ENCODE data around the gene PRKAG2. TPM values are rescaled to one million over a fixed set of nuclear protein-coding genes. Genes with fewer than 3 reads are reported as not detected.

The PRKAG2 gene
- total RNA-seq, 4 donors from 2014 or later = 25.1 to 57.8 (median 46.7) TPM

- Histone ChIP-seq H3K36me3 (no peaks in the 10 kb centered on the region), H3K9me3 (no peaks in the 10 kb centered on the region), H3K4me3 (no peak overlapping the region), H3K27me3 (no peaks in the 10 kb centered on the region), H3K27ac (no peak overlapping the region), H3K4me1 (peaks cover 0 to 17% (median 5%) of the 10 kb centered on the region in 4 donors)
- no peak for DNase-seq
- WGBS, 2 donors (ENCODE audit: low coverage in 1 of 2) = 78 to 81% methylated on average over 2 to 6 of the region's 6 CpGs
- no peak for TF ChIP-seq POLR2AphosphoS5 (IDR thresholded peaks at IDR 0.05)
- no peak for TF ChIP-seq CTCF (IDR thresholded peaks at IDR 0.05)
- TF ChIP-seq POLR2A (IDR thresholded peaks at IDR 0.05) = no peak
- TF ChIP-seq EP300 (IDR thresholded peaks at IDR 0.05; ENCODE audit: low read depth) = no peak
- in situ Hi-C loops (cut with MboI; ENCODE audit: low pct_ligation_motif_present in 1 of 4, low pct_unique_long_range_greater_than_20kb in 1 of 4, low sequenced_read_pairs in 3 of 4) (loop anchor here in 1 of 4 donors (25.0 kb wide), 1 partner anchor 89 kb away; no protein-coding TSS in a partner anchor), intact Hi-C loops (cut with DNase I; ENCODE audit: low total_unique reads) (no loop called here)
Measured at GRCh38 chr7:151648429-151648828, 228.5 kb downstream of the PRKAG2 start.

GRCh38 chr7:151647874-151648273, 229.0 kb downstream of the PRKAG2 start:
- TF ChIP-seq POLR2A (IDR thresholded peaks at IDR 0.05) (no peak), POLR2AphosphoS5 (IDR thresholded peaks at IDR 0.05) (no peak), CTCF (IDR thresholded peaks at IDR 0.05) (no peak), EP300 (IDR thresholded peaks at IDR 0.05; ENCODE audit: low read depth) (no peak)
- 88 to 92% methylated on average over 1 to 3 of the region's 3 CpGs for WGBS, 2 donors (ENCODE audit: low coverage in 1 of 2)

GRCh38 chr7:151647006-151647405, 229.9 kb downstream of the PRKAG2 start:
- DNase-seq = no peak
- TF ChIP-seq POLR2AphosphoS5 (IDR thresholded peaks at IDR 0.05) (no peak), EP300 (IDR thresholded peaks at IDR 0.05; ENCODE audit: low read depth) (no peak)
- Histone ChIP-seq H3K36me3 (no peaks in the 10 kb centered on the region), H3K4me1 (peaks cover 0 to 16% (median 5%) of the 10 kb centered on the region in 4 donors), H3K27me3 (no peaks in the 10 kb centered on the region), H3K9me3 (no peaks in the 10 kb centered on the region), H3K4me3 (no peak overlapping the region), H3K27ac (no peak overlapping the region)
- intact Hi-C loops (cut with DNase I; ENCODE audit: low total_unique reads) = no loop called here
- in situ Hi-C loops (cut with MboI; ENCODE audit: low pct_ligation_motif_present in 1 of 4, low pct_unique_long_range_greater_than_20kb in 1 of 4, low sequenced_read_pairs in 3 of 4) = loop anchor here in 1 of 4 donors (25.0 kb wide), 1 partner anchor 90 kb away; no protein-coding TSS in a partner anchor
- WGBS, 2 donors (ENCODE audit: low coverage in 1 of 2) = 88 to 95% methylated on average over 1 to 5 of the region's 5 CpGs

More at GRCh38 chr7:151647874-151648273, 229.0 kb downstream of the PRKAG2 start:
- Histone ChIP-seq H3K36me3 (no peaks in the 10 kb centered on the region), H3K4me1 (peaks cover 0 to 17% (median 5%) of the 10 kb centered on the region in 4 donors), H3K27me3 (no peaks in the 10 kb centered on the region), H3K9me3 (no peaks in the 10 kb centered on the region), H3K4me3 (no peak overlapping the region), H3K27ac (no peak overlapping the region)
- no peak for DNase-seq
- intact Hi-C loops (cut with DNase I; ENCODE audit: low total_unique reads) = no loop called here
- in situ Hi-C loops (cut with MboI; ENCODE audit: low pct_ligation_motif_present in 1 of 4, low pct_unique_long_range_greater_than_20kb in 1 of 4, low sequenced_read_pairs in 3 of 4) = loop anchor here in 1 of 4 donors (25.0 kb wide), 1 partner anchor 89 kb away; no protein-coding TSS in a partner anchor

GRCh38 chr7:151645311-151645710, 231.6 kb downstream of the PRKAG2 start:
- Histone ChIP-seq H3K4me3 (no peak overlapping the region), H3K27me3 (no peaks in the 10 kb centered on the region), H3K36me3 (no peaks in the 10 kb centered on the region), H3K27ac (no peak overlapping the region), H3K4me1 (peaks cover 0 to 4% (median under 1%) of the 10 kb centered on the region in 4 donors), H3K9me3 (no peaks in the 10 kb centered on the region)
- 86% methylated on average over 2 of the region's 2 CpGs; no CpG with 5 or more reads in 1 of the 2 donors for WGBS, 2 donors (ENCODE audit: low coverage in 1 of 2)
- intact Hi-C loops (cut with DNase I; ENCODE audit: low total_unique reads) = no loop called here
- no peak for DNase-seq
- TF ChIP-seq POLR2A (IDR thresholded peaks at IDR 0.05) = no peak
- TF ChIP-seq EP300 (IDR thresholded peaks at IDR 0.05; ENCODE audit: low read depth) = no peak
- no peak for TF ChIP-seq POLR2AphosphoS5 (IDR thresholded peaks at IDR 0.05)
- no peak for TF ChIP-seq CTCF (IDR thresholded peaks at IDR 0.05)
- in situ Hi-C loops (cut with MboI; ENCODE audit: low pct_ligation_motif_present in 1 of 4, low pct_unique_long_range_greater_than_20kb in 1 of 4, low sequenced_read_pairs in 3 of 4) = loop anchor here in 1 of 4 donors (25.0 kb wide), 1 partner anchor 92 kb away; no protein-coding TSS in a partner anchor

Measured in transverse colon (tissue), 4 donors.